ENCODE data around the gene EXOC4. TPM values are rescaled to one million over a fixed set of nuclear protein-coding genes. Genes with fewer than 3 reads are reported as not detected.
A peak's percentile ranks its signal among the peaks of the same experiment; 100 is the strongest.

Gene EXOC4
- total RNA-seq, 1 donor from 2014 or later, result 56.4 TPM

- ATAC-seq, result no peak
Observed at GRCh38 chr7:133678137-133678814, 425.4 kb downstream of the EXOC4 start.

- ATAC-seq, result no peak
Observed at GRCh38 chr7:133679977-133680376, 427.1 kb downstream of the EXOC4 start.

GRCh38 chr7:133681529-133681928, 428.7 kb downstream of the EXOC4 start:
- no peak for ATAC-seq

GRCh38 chr7:133682364-133683181, 429.7 kb downstream of the EXOC4 start:
- ATAC-seq, result no peak

GRCh38 chr7:133683182-133683454, 430.2 kb downstream of the EXOC4 start:
- ATAC-seq, result no peak

- ATAC-seq, result peak; percentile 82
Observed at GRCh38 chr7:133688483-133689239, 435.8 kb downstream of the EXOC4 start.

- ATAC-seq, result no peak
Observed at GRCh38 chr7:133690740-133691139, 437.9 kb downstream of the EXOC4 start.

- ATAC-seq, result no peak
Observed at GRCh38 chr7:133691727-133692610, 439.1 kb downstream of the EXOC4 start.

- ATAC-seq, result no peak
Observed at GRCh38 chr7:133693281-133693680, 440.4 kb downstream of the EXOC4 start.

GRCh38 chr7:133696056-133696455, 443.2 kb downstream of the EXOC4 start:
- ATAC-seq, result no peak

GRCh38 chr7:133697585-133697984, 444.7 kb downstream of the EXOC4 start:
- no peak for ATAC-seq

- no peak for ATAC-seq
Observed at GRCh38 chr7:133698127-133698526, 445.2 kb downstream of the EXOC4 start.

GRCh38 chr7:133699386-133699785, 446.5 kb downstream of the EXOC4 start:
- ATAC-seq, result no peak

- ATAC-seq, result no peak
Observed at GRCh38 chr7:133702078-133702477, 449.2 kb downstream of the EXOC4 start.

GRCh38 chr7:133702960-133703359, 450.1 kb downstream of the EXOC4 start:
- no peak for ATAC-seq

GRCh38 chr7:133703547-133703946, 450.7 kb downstream of the EXOC4 start:
- no peak for ATAC-seq

GRCh38 chr7:133704453-133704852, 451.6 kb downstream of the EXOC4 start:
- peak; percentile 67 for ATAC-seq

- peak; percentile 97 for ATAC-seq
Observed at GRCh38 chr7:133705596-133705995, 452.7 kb downstream of the EXOC4 start.

GRCh38 chr7:133706016-133706415, 453.1 kb downstream of the EXOC4 start:
- ATAC-seq, result no peak

GRCh38 chr7:133709036-133709880, 456.4 kb downstream of the EXOC4 start:
- ATAC-seq, result no peak

- ATAC-seq, result no peak
Observed at GRCh38 chr7:133712544-133712943, 459.7 kb downstream of the EXOC4 start.

- no peak for ATAC-seq
Observed at GRCh38 chr7:133714654-133715053, 461.8 kb downstream of the EXOC4 start.
